GM21367 (cell line): Measurements from ENCODE around the gene ACSS2.

Source experiments
- ATAC-seq: cut with Tn5 transposase; IDR thresholded peaks from one replicate; pipeline ENCODE4 v1.9.1; 2021; ENCODE audit not compliant: unreplicated experiment

Gene ACSS2

DNA sequence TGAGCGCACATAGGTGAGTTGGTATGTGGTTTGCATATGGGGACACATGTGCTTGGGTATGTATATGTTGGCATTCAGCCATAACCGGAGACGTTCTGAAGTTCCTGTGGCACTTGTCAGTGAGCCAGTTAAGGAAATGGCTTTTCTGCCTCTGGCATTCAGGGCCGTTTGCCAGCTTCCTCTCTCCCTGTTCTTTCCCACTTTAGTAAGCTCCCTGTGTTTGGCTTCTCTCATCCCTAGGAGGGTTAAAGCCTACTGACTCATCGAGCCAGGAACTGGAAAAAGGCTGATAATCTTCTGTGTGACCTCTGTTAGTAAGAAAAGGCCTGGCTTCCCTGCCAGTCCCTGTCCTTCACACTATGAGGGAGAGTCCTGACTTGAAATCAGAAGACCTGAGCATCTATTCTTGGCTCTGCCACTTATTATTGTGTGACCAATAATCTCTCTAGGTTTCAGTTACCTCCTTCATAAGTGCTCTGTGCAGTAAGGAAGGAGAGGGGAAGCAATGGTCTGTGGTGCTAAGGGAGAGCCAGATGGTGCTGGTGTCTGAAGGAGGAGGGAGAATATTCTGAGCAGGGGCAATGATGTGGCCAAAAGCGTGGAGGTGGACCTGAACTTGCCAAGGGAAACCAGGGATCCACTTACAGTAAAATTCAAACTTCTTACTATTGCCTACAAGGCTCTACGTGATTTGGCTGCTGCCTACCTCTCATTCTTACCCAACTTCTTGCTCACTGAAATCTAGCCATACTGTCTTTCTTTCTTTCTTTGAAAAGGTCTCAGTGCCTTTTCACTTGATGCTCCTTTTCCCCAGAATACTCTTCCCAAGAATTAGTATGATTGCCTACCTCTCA lies 31.4 kb downstream of the ACSS2 start:
- ATAC-seq: no peak

DNA sequence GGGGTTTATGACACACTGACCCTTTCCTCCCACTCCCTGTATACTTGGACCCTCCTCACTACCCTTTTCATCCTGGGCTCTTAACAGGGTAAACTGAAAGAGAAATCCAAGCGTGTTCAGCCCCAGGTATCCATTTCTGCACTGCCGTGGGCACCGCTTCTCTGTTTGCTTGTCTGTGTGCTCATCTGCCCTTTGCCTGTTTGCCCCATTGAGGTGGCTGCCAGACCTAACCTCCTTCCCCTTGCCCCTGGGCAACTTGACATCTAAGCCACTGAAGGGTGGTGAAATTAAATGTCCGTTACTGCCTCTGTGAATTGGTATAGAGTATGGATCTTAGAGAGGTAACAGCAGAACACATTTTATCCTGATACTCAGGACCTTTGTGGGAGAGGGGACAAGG lies 38.7 kb downstream of the ACSS2 start:
- no peak for ATAC-seq

DNA sequence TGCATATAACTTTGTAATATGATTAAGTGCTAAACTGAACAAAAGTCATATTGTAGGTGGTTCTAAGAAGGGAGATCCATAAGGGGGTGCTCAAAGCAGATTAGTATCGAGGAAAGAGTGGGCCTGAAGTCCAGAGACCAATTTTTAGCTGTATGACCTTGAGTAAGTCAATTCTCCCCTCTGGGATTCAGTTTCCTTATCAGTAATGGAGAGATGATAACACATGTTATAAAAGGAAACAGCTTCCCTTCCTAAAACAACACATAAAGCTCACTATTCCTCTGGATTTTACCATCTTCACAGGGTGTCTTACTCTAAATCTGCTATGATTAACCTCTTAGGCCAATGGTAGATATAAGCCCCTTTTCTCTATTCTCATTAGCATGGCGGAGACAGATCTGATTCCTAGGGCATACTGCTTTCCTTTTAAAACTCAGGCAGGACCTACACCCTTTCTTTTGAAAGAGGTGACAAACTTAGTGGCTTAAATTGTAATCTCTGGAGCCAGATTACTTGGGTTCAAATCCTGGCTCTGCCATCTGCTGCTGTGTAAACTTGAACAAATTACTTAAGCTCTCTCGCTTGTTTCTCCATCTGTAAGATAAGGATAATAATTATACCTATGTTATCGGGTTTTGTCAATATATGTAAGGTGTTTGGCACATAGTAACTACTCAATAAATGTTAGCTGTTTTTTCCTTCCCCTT lies 39.5 kb downstream of the ACSS2 start:
- ATAC-seq: no peak

DNA sequence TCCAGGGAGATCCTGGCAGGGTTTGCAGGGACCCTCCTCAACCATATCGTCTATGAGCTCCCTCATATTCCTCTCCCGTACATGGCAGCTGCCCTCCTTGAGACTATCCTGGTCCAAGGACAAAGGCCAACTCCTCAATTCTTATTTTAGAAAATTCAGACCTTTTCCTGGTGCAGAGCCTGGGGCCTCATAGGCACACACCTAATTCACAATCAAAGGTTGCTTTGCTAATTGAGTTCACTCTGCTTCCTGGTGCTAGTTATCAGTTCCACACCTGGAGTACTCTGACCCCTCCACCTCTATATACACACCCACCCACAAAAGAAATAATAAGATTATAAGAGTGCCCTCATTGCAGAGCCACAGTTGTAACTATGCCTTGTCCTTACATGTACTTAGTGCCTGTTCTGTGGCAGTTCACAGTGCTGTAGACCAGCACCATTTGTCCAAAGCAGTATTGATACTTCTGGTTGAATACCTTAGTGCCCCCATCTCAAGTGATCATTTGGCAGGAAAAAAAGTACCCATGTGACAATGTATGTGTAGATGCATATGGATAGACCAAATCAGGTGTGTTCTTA lies 40.5 kb downstream of the ACSS2 start:
- ATAC-seq: no peak

DNA sequence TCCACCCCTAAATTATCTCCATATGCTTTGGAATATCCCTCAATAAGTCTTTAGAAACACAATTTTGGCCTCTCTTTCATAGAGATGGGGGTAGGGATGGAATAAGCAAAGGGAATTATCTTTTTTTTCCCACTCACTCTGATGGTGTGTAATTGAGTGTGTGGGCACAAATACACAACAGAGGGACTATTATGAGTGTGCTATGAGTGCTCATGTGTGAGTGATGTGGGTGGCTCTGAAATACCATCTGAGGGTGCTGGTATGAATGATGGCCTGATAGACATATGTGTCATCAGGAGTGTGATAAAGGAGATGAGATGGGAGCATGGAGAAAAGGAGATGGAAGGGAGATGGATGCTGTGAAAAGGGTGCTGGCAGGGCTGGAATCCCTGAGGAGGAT lies 43.6 kb downstream of the ACSS2 start:
- ATAC-seq: no peak

DNA sequence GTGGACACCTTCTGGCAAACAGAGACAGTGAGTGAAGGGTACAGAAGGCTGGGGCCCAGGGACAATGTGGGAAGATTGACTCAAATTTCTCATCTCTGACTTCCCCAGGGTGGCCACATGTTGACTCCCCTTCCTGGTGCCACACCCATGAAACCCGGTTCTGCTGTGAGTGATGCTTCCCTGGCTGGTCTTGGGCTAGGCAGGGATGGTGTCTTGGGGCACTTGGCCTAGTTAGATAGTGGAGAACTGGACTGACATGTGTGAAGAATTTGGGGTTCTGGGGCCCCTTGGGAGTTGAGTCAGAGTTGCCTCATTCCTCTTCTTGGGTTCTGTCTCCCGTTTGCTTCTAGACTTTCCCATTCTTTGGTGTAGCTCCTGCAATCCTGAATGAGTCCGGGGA lies 45.0 kb downstream of the ACSS2 start:
- no peak for ATAC-seq

DNA sequence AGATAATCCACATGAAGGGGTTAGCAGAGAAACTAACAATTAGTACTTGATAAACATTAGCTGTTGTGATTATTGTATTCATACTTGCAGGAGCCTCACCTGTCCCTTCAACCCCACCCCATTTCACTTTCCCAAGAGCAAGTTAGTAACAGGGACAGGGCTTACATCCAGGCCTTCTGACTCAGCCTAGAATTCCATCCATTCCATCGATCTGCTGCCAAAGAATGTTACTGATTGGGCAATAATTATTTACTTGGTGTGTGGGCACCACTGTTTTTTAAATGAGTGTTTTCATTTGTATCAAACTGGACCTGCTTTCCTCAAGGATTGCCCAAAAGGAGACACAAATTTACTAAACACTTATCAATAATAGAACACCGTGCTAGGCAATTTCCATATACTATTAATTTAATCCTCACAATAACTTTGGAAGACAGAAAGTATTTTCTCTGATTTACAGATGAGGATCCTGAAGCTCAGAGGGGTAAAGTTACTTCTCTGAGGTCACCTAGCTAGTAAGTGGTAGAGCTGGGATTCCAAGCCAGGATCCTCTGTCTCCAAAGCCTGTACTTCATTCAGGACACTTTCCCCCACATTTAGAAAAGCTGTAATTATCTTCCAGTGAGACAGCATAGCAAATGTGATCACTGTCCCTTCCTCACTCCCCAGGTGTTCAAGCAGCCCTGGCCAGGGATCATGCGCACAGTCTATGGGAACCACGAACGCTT lies 46.4 kb downstream of the ACSS2 start:
- ATAC-seq: no peak

DNA sequence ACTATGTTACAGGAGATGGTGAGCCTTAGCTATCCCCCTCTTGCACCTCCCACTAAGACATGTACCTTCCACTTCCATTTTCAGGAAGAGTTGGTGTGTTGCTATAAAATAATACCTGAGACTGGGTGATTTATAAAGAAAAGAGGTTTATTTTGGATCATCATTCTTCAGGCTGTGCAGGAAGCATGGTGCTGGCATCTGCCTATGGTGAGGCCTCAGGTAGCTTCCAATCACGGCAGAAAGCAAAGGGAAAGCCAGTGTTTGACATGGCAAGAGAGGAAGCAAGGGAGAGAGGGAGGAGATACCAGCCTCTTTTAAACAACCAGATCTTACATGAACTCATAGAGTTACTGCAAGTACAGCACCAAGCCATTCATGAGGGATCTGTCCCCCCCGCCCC lies 47.0 kb downstream of the ACSS2 start:
- no peak for ATAC-seq

DNA sequence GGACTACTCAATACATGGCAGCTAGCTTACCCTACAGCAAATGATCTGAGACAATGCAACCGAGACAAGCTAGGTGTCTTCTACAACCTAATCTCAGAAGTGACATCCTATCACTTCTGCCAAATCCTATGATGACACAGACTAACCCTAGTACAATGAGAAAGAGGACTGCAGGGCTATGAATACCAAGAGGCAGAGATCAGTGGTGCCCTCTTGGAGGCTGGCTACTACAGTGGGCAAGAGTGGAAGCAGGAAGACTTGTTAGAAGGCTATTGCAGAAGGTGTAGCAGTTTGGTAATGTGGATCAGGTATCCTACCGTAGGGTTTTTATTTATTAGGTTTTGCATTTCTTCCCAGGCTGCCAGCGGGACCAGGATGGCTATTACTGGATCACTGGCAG lies 48.9 kb downstream of the ACSS2 start:
- ATAC-seq: no peak

DNA sequence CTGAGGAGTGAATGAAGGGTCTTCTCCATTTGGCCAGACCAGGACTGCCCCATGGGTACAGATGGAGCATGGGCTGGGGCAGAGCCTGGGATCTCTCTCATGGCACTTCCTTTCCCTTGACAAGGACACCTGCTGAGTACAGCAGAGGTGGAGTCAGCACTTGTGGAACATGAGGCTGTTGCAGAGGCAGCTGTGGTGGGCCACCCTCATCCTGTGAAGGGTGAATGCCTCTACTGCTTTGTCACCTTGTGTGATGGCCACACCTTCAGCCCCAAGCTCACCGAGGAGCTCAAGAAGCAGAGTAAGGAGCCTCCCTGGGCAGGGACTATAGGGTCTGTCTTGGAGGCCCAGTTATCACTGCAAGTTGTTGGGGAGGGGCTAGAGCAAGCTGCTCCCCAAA lies 49.6 kb downstream of the ACSS2 start:
- no peak for ATAC-seq

DNA sequence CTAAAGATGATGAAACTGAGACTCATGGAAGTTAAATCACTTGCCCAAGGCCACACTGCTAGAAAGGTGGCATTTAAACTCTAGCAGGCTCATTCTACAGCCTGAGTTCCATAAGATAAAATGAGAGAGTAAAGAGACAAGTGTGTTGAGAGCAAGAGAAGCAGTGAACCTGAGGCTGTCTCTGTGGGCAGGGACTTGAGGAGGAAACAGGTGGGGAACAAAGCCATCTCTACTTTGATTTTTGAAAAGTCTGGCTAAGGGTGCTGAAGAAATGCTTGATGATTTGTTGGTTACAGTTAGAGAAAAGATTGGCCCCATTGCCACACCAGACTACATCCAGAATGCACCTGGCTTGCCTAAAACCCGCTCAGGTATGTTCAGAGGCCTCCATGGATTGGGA lies 50.2 kb downstream of the ACSS2 start:
- no peak for ATAC-seq

DNA sequence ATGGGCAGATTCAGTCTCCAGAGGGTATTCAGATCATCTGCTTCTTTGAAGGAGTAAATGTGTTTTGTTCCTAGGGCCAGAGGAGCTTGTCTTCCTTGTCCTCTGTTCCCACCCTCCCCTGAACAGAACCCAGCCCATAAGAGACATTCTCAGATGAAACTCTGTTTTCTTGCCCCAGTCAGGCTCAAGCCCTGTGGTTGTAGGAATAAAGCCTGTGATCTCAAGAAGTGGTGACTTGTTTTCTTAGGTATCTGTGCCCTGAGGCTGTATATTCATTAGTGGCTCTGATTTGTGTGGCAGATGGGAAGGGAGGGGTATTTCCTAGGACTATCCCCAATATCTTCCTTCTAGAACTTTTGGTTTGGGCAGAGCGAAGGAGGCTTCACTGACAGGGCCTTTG lies 51.3 kb downstream of the ACSS2 start:
- no peak for ATAC-seq

DNA sequence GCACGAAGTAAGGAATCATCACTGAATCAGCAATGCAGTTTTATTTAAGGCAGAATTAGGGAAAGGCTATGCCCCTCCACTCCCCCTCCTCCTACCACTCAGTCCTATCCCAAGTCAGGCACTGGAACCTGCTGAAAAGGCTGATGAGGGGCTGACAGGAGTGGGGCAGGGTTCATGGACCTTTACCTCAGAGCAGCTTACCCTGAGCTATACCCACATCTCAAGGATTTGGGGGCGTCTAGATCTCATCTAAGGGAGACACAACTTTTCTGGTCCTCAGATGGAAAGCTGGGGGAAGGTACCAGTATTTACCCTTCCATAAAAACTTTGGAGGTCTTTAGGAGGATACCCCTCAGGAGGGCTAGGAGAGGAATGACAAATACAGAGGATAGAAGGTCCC lies 52.0 kb downstream of the ACSS2 start:
- no peak for ATAC-seq

DNA sequence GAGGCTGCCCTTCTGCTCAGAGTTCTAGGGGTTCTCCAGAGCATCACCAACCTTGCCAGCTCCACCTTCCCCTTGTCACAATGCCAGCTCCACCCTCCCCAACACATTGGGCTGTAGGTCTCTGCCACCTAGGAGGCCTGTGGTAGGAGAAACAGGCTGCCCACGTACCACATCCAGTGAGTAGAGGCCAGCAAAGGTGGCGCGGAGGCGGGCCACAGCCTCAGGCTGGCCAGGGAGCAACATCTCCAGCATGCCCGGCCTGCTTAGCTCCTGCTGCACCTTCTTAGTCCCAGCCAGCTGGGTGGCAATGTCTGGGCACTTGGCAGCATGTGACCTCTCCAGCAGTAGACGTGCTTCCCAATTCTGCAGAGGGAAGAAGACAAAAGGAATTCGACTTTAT lies 55.4 kb downstream of the ACSS2 start:
- no peak for ATAC-seq

DNA sequence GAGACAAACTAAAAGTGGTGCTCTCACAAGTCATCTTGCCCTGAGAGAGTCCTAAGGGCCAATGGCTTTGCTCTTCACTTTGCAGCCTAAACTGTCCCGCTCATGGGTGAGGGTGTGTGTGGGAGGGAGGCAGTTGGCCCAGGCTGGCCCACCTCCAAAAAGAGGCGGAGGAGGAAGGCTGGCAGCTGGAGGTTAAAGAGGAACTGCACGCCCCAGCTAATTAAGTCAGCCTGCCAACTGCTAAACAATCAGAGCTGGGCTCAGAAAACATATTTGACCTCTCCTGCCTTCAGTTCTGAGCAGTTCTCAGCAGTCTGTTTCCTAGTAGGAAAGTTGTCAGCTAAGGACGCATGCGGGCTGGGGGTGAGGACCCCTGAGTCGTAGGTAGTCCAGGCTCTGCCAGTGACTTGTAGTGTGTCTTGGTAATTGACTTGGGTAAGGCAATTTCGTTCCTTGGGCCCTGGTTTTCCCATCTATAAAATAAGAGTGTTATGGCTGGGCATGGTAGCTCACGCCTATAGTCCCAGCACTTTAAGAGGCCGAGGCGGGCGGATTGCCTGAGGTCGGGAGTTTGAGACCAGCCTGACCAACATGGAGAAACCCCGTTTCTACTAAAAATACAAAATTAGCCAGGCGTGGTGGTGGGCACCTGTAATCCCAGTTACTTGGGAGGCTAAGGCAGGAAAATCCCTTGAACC lies 62.2 kb downstream of the ACSS2 start:
- ATAC-seq: no peak

DNA sequence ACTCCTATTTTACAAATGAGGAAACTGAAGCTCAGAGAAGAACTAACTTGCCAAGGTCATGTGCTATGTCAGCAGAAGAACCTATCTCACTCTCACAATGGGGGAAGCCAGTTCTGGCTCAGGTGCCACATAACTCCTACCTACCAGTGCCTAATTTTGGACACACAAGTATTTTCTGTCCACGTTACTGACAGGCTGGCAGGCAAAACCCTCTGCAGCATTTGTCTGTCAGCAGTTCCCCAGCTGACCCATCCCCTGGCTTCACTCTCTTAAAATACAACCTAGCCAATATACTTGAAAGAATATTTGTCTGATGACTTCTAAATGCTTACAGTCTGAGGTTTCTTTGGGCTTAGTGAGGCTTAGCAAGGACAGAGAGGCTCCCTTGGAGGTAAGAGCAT lies 63.7 kb downstream of the ACSS2 start:
- ATAC-seq: no peak

DNA sequence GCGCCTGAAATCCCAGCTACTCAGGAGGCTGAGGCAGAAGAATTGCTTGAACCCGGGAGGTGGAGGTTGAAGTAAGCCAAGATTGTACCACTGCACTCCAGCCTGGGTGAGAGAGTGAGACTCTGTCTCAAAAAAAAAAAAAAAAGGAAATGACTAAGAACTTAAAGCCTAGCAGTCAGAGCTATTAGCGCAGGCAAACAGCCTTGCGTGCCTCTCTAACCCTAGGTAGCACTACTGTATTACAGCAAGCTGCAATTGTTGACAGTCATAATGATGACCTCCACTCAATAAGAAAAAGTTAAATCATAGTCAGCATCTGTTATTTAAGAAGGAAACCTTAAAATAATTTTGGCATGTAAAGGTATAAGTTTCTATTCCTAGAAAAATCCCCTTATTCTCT lies 64.8 kb downstream of the ACSS2 start:
- no peak for ATAC-seq

DNA sequence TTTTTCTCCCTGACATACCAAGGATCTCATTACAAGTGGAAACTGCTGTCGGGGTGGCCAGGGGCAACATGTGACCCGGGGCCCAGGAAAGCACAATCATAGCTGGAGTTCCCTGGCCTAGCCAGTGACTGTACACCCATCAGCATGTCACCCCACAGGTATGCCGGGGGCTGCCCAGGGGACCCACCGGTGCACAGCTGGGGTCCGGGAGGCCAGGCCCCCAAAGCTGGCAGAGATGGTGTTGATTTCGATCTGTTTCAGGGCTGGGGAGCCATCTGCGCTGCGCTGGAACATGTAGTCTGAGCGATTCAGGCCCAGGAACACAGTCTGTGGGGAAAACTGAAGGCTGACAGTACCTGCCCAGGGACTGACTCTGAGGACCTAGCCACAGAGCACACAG lies 65.9 kb downstream of the ACSS2 start:
- ATAC-seq: no peak

DNA sequence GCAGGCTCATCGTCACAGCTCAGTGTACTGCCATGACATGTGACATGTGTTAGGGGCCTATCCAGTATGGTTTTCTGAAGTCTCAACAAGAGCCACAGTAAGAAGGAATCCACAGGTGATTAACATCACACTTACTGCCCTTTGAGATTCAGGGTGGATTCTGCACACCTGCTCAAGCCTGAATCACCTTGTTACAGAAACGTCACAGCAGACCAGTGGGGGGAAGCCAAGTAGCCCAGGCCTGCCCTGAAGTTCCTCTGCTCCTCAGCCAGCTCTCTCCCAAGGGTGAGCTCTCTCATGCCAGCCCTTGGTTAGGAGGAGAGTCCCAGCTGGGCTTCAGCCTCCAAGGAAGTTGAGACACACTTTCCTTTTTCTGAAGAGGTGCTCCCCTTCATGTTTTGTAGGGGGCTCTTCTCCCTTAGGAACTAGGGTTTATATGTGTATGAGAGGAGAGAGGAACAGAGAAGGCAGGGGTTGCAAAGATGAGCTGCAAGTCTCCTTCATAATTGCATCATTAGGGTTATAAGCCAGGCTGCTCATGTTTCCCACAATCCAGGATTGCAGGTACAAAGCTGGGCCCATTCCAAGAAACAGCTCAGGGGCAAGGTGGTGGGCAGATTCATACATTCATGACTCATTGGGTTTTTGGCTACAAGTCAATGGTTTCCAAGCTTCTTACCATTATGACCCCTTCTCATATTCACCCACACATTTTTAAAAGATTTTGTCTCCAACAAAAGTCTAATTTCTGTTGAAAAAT lies 67.6 kb downstream of the ACSS2 start:
- no peak for ATAC-seq
